Lower leg skin (tissue), 4 donors: ENCODE data around the gene PIP4K2A. TPM values are rescaled to one million over a fixed set of nuclear protein-coding genes. Genes with fewer than 3 reads are reported as not detected.

Source experiments
- DNase-seq, 2 donors: peaks; one replicate each; pipeline ENCODE4 v3.0.0-alpha.2; 2019; ENCODE audit warnings: low spot score in 2 of 2
- H3K4me3 ChIP-seq: fragments of 200-600 bp; sonication (generic); 2 replicates; pipeline ENCODE4 v1.5.1; 2017; ENCODE audit warnings: mild to moderate bottlenecking, low read depth; ENCODE audit not compliant: poor library complexity, severe bottlenecking
- POLR2A ChIP-seq, 2 donors: fragments of 450-650 bp; IDR thresholded peaks; one replicate each; pipeline ENCODE4 v1.6.1; 2016 to 2017; ENCODE audit warnings: antibody characterized with exemption in 2 of 2, mild to moderate bottlenecking in 1 of 2, moderate library complexity in 1 of 2
- WGBS, 2 donors: methylation state at CpG; one replicate each; pipeline ENCODE4 v1.1.5; 2018; 5-methylcytosine and 5-hydroxymethylcytosine counted together
- intact Hi-C: fragments of 100-400 bp; cut with DNase I; formaldehyde crosslinking; loops from one replicate; pipeline ENCODE4 v1.15.0; 2023; ENCODE audit warnings: low total_unique reads
- total RNA-seq, 4 donors: library from RNA; depleted of rRNA; stranded (reverse); fragments of >200 nt; gene quantifications; one replicate each; pipeline ENCODE4 v1.1.0, GENCODE V29; 2016
- TF ChIP-seq, protein P1 (sequence below), 3 donors: fragments of 450-650 bp; IDR thresholded peaks; one replicate each; pipeline ENCODE4 v1.5.1; 2016; ENCODE audit warnings: antibody characterized with exemption in 3 of 3, mild to moderate bottlenecking in 3 of 3, moderate library complexity in 2 of 3

PIP4K2A gene
- total RNA-seq, 4 donors from 2014 or later = 2.3 to 12.4 (median 6.6) TPM

GRCh38 chr10:22601618-22602017 lies 112.8 kb downstream of the PIP4K2A start:
- intact Hi-C loops = no loop called here
- DNase-seq = no peak
- no peak overlapping the region for H3K4me3 ChIP-seq
- 95 to 98% methylated on average over 5 of the region's 5 CpGs for WGBS, 2 donors
- TF ChIP-seq, protein P1, sequence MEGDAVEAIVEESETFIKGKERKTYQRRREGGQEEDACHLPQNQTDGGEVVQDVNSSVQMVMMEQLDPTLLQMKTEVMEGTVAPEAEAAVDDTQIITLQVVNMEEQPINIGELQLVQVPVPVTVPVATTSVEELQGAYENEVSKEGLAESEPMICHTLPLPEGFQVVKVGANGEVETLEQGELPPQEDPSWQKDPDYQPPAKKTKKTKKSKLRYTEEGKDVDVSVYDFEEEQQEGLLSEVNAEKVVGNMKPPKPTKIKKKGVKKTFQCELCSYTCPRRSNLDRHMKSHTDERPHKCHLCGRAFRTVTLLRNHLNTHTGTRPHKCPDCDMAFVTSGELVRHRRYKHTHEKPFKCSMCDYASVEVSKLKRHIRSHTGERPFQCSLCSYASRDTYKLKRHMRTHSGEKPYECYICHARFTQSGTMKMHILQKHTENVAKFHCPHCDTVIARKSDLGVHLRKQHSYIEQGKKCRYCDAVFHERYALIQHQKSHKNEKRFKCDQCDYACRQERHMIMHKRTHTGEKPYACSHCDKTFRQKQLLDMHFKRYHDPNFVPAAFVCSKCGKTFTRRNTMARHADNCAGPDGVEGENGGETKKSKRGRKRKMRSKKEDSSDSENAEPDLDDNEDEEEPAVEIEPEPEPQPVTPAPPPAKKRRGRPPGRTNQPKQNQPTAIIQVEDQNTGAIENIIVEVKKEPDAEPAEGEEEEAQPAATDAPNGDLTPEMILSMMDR (IDR thresholded peaks at IDR 0.05) = no peak
- TF ChIP-seq POLR2A (IDR thresholded peaks at IDR 0.05) = no peak

DNA sequence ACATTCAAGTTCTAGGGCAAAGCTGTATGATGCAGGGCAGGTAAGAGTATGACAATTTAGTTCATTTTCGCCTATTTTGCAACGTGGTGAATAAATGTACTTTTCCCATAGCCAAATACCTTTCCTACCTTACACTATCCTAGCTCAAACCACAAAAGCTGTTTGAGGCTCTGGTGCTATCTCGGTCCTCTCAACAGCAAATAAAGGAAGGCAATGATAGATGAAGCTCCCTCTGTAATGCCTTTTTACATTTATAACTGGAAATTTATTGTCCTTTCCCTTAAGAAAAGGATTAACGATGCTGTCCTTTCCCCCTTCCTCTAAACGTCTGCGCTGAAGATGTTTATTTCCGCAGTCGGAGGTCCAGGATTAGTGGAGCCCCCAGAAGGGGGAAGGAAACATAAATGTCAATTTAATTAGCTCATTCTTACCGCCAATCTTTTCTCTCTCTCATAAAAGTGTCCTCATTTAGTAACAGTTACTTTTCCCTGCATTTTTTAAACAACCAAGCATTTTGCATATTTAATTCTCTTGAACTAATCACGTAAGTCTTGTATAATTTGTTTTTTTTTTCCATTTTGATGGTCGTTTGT lies 114.6 kb downstream of the PIP4K2A start:
- 86 to 91% methylated on average over 11 of the region's 11 CpGs for WGBS, 2 donors
- intact Hi-C loops = no loop called here
- TF ChIP-seq POLR2A (IDR thresholded peaks at IDR 0.05) = no peak
- TF ChIP-seq, protein P1 (IDR thresholded peaks at IDR 0.05) = no peak
- DNase-seq = no peak
- H3K4me3 ChIP-seq = no peak overlapping the region

DNA sequence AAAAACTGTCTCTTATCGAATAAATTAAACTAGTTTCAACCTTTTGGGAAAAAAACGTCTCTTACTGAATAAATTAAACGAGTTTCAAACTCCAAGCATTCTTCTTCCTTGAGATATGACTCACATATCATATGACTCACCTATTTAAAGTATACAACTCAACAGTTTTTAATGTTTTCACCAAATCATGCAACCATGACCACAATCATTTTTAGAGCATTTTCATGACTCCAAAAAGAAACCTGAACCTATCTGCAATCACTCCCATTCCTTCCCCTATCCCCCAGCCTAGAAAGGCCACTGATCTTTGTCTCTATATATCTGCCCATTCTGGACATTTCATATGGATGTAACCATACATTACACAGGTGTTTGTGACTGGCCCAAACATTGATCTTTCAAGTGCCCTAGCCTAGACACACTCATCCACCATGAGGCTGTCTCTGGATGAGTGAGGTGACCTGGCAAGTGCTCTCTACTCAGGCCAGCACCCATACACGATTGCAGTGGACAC lies 115.3 kb downstream of the PIP4K2A start:
- DNase-seq = no peak
- WGBS, 2 donors = 52 to 61% methylated on average over 4 of the region's 4 CpGs
- H3K4me3 ChIP-seq = no peak overlapping the region
- no peak for TF ChIP-seq POLR2A (IDR thresholded peaks at IDR 0.05)
- TF ChIP-seq, protein P1 (IDR thresholded peaks at IDR 0.05) = no peak
- intact Hi-C loops = no loop called here

GRCh38 chr10:22598478-22598877 lies 115.9 kb downstream of the PIP4K2A start:
- no peak for TF ChIP-seq POLR2A (IDR thresholded peaks at IDR 0.05)
- TF ChIP-seq, protein P1 (IDR thresholded peaks at IDR 0.05) = no peak
- intact Hi-C loops = no loop called here
- WGBS, 2 donors = 88 to 92% methylated on average over 3 of the region's 3 CpGs
- peak in 1 of 2 donors; percentile 50 for DNase-seq
- no peak overlapping the region for H3K4me3 ChIP-seq

DNA sequence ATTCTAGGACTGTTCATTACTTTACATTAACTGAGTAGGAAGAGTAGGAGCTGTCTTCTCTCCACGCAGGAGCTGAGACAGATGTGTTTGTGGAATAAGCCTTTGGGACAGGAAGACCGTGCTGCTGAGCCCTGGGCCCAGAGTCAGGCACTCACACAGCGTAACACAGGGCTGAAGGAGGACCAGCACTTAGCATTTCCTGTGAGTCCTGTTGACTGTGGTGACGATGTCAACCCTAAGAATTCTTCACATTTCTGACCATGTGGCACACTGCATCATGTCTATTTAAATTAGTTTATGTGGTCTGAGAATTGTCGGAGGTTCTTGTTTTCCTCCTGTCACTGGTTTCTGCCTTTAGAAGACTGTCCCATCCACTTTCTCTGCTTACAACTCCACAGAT lies 117.2 kb downstream of the PIP4K2A start:
- TF ChIP-seq, protein P1 (IDR thresholded peaks at IDR 0.05) = no peak
- TF ChIP-seq POLR2A (IDR thresholded peaks at IDR 0.05) = no peak
- no peak overlapping the region for H3K4me3 ChIP-seq
- intact Hi-C loops = no loop called here
- peak in 1 of 2 donors; percentile 78 for DNase-seq
- 82 to 87% methylated on average over 5 of the region's 5 CpGs for WGBS, 2 donors
